Activated T-cell treated with anti-CD3 and anti-CD28 coated beads for 48 hours (primary cell): ENCODE results near the gene FOXJ3.

ENCODE experiments used
- DNase-seq: peaks from one replicate; pipeline ENCODE4 v3.0.0-alpha.2; 2020; ENCODE audit warnings: low read depth

The FOXJ3 gene

GRCh38 chr1:42144711-42145388 lies 190.2 kb downstream of the FOXJ3 start:
- no peak for DNase-seq

- no peak for DNase-seq
Observed at GRCh38 chr1:42143896-42144710, 190.9 kb downstream of the FOXJ3 start.

GRCh38 chr1:42142894-42143675 lies 191.9 kb downstream of the FOXJ3 start:
- DNase-seq, result no peak

- DNase-seq, result no peak
Observed at GRCh38 chr1:42141978-42142377, 193.1 kb downstream of the FOXJ3 start.

GRCh38 chr1:42140191-42140590 lies 194.8 kb downstream of the FOXJ3 start:
- no peak for DNase-seq

- no peak for DNase-seq
Observed at GRCh38 chr1:42139444-42139843, 195.6 kb downstream of the FOXJ3 start.

- DNase-seq, result no peak
Observed at GRCh38 chr1:42138586-42138985, 196.4 kb downstream of the FOXJ3 start.

- no peak for DNase-seq
Observed at GRCh38 chr1:42137766-42138165, 197.3 kb downstream of the FOXJ3 start.

- no peak for DNase-seq
Observed at GRCh38 chr1:42136466-42136865, 198.6 kb downstream of the FOXJ3 start.

GRCh38 chr1:42135426-42135825 lies 199.6 kb downstream of the FOXJ3 start:
- DNase-seq, result no peak

GRCh38 chr1:42133809-42134526 lies 201.1 kb downstream of the FOXJ3 start:
- DNase-seq, result no peak

- no peak for DNase-seq
Observed at GRCh38 chr1:42133390-42133789, 201.6 kb downstream of the FOXJ3 start.

GRCh38 chr1:42130061-42130660 lies 204.9 kb downstream of the FOXJ3 start:
- DNase-seq, result no peak

GRCh38 chr1:42128964-42129363 lies 206.1 kb downstream of the FOXJ3 start:
- no peak for DNase-seq

GRCh38 chr1:42128499-42128898 lies 206.5 kb downstream of the FOXJ3 start:
- no peak for DNase-seq

- no peak for DNase-seq
Observed at GRCh38 chr1:42127767-42128166, 207.3 kb downstream of the FOXJ3 start.
